HG03159 (cell line): ENCODE data around the gene HES1.
"Not testable (repeated sequence)": the region's sequence is repeated elsewhere in the genome, so short reads cannot be mapped to it uniquely, and the experiment has no call there.

Experiments used
- ATAC-seq: cut with Tn5 transposase; IDR thresholded peaks from one replicate; pipeline ENCODE4 v1.9.1; 2021; ENCODE audit warnings: mild to moderate bottlenecking, moderate library complexity; ENCODE audit not compliant: unreplicated experiment

Gene HES1, protein sequence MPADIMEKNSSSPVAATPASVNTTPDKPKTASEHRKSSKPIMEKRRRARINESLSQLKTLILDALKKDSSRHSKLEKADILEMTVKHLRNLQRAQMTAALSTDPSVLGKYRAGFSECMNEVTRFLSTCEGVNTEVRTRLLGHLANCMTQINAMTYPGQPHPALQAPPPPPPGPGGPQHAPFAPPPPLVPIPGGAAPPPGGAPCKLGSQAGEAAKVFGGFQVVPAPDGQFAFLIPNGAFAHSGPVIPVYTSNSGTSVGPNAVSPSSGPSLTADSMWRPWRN

DNA sequence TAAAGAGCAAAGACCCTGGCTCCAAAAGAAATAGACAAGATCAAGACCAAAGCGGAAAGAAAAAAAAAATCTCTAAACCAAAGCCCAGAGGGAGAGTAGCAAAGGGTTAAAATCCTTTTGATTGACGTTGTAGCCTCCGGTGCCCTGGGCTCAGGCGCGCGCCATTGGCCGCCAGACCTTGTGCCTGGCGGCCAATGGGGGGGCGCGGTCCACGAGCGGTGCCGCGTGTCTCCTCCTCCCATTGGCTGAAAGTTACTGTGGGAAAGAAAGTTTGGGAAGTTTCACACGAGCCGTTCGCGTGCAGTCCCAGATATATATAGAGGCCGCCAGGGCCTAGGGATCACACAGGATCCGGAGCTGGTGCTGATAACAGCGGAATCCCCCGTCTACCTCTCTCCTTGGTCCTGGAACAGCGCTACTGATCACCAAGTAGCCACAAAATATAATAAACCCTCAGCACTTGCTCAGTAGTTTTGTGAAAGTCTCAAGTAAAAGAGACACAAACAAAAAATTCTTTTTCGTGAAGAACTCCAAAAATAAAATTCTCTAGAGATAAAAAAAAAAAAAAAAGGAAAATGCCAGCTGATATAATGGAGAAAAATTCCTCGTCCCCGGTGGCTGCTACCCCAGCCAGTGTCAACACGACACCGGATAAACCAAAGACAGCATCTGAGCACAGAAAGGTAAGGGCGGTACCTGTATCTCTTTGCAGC lies at the start of gene HES1:
TSS of gene HES1 (plus strand) at position 343 of the 713 bp plus-strand sequence. CDS start at position 576, 233 bp downstream.
- peak; percentile 26 for ATAC-seq

DNA sequence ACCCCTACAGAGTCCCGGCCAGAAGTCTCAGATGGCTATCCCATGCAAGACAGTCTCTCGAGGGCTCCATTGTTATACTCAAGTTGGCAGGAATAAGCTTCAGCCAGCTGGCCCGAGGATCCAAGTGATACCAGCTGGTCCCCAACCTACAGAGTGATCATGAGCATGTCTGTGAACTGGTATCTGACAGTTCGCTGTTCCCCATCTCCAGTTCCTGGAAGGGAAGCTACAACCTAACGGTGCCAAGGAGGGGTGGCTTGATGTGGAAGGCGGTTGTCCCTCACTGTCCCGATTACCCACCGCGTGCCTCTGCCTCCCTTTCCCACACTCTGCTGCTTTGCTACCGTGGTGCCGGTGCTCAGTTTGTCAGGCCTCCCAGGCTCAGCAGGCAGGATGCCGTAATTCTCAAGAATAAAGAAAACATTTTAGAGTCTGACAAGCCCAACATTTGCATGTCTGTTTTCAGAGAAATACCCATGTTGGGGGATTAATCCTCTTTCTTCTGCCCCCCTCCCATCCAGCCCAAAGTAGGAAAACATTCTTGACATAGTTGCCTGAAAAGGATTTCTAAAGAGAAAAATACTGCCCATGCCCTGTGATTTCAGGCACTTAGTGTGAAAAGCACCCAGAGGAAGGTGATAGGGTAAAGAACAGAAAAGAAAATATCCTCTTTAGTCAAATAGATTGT lies 49.4 kb upstream of the HES1 start:
- ATAC-seq, result no peak

DNA sequence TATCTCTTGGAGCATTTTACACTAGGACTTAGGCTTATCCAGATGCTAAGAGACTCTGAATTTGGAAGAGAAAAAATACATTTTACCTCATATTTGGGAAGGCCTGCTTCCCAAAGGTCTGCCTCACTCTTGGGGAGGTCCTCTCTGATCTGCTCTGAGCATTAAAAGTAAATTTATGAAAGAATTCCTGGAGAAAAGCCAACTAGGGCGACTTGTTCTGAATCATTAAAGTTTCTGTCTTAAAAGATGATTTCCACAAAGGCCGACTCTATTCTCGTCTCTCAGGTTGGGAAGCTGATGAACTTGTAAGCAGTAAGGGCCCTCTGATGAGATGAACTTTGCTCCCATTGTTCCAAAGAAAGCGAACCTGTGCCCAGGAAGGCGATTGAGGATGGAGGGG lies 48.7 kb upstream of the HES1 start:
- ATAC-seq, result no peak

DNA sequence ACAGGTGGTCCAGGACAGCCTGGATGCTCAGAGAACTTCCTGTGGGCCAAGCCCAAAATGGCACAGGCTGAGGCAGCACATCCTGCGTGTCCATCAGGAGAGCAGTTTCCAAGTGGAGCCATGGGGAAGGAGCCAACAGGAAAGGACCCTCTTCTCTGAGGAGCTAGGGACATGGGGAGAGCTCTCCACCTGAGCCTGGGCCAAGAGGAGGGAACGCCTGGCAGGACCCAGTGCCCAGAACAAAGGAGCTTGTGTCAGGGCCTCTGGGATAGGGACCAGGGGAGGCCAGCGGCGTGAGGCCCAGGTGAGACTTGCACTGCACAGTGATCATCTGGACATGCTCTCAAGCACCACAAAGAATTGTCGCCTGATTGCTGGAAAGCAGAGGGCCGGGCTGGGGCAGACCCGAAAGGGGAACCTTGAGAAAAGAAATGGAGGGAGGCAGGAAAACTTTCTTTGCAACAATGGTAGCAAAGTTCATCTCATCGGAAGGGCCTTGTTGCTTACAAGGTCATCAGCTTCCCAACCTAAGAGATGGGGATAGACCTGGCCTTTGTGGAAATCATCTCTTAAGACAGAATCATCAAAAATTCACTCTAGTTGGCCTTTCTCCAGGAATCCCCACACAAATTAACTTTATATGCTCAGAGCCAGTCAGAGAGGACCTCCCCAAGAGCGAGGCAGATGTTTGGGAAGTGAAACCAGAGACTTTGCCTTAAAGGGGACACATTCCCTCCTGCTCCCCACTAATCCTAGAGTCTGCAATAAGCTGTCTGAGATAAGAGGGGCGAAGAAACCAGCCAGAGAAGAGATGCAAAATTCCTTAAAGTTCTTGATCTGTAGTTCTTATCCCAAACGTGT lies 47.7 kb upstream of the HES1 start:
- no peak for ATAC-seq

DNA sequence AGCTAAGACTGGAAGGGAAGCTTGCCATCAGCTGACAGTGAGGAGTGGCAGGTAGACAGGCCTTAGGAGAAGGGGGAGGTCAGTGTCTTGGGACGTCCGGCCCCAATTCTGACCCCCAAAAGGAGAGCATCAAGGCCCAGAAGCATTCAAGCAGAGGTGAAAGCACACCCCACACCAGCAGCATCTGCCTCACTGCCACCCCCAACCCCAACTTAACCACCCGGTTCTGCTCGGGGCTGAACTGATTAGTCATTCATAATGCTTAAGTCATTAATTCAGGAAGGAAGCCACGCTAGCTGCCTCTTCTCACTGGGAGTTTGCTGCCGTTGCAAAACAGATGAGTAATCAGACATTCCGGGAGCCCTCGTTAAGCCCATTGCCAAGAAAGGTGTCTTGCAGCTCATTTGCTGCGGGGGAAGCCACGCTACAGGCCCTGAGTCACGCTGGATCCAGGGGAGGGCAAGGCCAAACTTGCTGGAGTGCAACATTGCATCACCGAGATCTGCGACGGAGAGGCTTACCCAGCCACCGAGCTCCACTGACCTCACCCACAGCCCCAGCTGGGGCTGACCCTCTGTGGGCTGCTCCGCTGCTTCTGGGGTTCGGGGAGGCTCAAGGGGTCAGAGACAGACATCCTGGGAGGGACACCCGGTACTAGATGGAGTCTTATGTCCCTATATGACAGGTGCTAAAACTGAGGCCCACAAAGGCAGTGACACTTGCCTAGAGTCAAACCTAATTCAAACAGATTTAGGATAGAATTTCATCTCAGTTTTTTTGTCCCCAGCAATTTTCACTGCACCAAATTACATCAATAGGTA lies 46.4 kb upstream of the HES1 start:
- ATAC-seq, result peak; percentile 65

DNA sequence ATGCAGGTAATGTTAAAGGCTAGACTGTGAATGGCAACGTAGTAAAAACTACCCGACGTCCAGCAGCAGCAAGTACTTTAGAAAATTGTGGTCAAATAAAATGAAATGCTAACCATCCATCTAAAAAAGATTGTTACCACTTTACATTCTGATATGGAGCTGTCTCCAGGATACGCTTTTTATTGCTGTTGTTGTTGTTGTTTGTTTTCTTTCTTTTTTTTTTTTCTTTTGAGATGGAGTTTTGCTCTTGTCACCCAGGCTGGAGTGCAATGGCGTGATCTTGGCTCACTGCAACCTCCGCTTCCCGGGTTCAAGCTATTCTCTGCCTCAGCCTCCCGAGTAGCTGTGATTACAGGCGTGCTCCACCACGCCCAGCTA lies 45.8 kb upstream of the HES1 start:
- not testable (repeated sequence) for ATAC-seq

DNA sequence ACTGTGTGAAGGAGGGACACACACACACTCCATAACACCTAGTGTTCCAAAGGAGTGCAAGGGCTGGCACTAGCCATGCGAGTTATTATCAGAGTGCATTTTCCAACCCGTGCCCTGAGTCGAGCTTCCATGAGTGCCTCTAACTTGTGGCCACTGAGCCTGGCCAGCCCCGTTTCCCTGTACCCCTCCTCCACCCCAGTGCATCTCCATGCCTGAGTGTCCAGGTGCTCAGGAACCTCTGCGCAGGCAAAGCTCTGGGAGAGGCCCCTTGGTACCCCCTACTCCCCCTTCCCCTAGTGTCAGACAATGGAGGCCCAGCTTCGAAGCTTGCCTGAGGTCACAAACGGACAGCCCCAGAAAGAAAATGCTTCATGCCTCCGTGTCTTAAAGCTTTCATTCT lies 45.2 kb upstream of the HES1 start:
- ATAC-seq, result no peak

DNA sequence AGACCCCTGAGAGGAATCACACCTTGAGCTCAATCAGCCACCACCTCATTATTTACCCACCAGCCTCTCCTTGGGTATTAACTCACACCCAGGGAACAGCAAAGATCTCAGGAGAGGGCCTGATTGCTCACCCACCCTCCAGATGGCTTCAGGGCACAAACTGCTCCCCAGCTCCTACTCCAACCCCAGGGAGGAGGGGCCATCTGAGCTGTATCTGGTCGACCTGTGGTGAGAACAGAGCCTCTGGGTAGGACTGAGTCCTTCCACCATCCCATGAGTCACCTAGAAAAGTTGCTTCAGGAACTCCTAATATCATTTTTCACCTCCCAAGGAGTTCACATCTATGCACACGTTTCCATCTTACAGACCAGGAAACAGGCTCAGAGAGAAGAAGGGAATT lies 44.8 kb upstream of the HES1 start:
- ATAC-seq, result no peak

DNA sequence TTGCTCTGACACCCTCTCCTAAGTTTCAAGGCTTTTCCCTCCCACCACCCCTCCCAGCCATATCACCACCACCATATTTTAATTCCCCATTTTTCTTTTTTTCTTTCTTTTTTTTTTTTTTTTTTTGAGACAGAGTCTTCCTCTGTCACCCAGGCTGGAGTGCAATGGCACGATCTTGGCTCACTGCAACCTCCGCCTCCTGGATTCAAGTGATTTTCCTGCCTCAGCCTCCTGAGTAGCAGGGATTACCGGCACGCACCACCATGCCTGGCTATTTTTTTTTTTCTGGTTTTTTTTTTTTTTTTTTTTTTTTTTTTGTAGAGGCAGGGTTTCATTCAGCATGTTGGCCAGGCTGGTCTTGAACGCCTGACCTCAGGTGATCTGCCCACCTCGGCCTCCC lies 44.1 kb upstream of the HES1 start:
- not testable (repeated sequence) for ATAC-seq

DNA sequence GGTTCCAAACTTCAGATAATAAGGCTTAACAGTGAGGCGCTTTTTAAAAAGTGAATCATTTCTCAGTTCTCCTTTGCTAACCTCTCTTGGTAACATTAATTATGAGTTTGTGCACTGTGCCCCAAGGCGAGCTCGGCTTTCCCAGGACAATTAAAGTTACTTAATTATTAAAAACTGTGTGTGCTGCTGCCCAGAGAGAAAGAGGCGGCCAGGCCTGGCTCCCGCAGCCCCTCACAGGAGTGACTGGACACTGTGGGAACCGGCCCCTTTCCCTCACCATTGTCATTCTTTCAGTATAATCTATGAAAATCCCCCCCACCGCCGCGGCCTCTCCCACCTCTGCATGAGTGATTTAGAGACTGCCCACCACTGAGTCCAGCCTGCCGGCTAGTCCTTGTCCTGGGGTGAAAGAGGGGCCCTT lies 43.1 kb upstream of the HES1 start:
- no peak for ATAC-seq

DNA sequence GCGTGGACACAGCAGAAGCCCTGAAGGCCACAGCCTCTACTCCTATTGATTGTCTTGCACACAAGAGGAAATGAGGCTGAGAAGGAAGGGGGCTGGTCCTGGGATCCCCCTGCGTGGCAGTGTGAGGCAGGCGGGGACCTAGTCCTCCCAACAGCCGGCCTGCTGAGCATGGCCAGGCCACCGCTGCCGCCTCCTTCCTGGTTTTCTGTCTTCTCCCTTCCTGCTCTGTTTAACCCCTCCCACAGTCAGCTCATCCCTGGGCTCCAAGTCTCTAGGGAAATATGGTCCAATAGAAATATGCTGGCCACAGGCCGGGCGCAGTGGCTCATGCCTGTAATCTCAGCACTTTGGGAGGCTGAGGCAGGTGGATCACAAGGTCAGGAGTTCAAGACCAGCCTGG lies 42.1 kb upstream of the HES1 start:
- ATAC-seq, result no peak

DNA sequence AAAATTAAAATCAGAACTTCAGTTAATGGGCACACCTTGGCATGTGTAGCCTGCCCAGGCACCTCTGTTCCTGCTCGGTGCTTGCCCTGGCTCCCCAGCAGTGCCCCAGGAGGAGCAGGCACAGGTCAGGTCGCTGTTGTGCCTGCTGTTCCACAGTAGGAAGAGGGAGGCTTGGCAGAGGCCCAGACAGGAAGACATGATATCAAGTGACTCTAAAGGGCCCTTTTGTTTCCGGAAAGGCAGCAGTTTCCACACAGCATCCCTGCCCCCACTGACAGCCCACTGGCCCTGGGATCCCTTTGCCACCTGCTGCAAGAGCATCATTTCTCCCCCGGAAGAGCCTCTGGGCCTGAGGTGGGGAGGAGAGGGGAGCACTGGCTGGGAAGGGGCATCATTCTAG lies 40.5 kb upstream of the HES1 start:
- ATAC-seq, result no peak

DNA sequence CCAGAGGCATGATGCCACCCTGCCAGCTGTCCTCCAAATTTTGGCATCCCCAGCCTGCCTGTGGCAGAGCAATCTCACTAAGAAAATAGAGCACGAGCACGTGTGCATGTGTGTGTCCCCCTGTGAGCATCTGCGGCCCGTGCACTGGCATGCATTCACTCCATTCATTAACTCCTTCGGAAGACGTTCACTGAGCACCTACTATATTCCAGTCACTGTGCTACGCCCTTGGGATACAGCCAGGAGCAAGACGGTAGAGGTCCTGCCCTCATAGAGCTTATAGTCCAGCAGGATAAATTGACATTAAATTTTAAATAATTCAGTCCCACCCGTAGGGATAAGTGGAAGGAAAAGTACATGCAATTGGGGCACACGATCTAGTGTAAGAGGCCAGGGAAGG lies 40.0 kb upstream of the HES1 start:
- ATAC-seq, result no peak

DNA sequence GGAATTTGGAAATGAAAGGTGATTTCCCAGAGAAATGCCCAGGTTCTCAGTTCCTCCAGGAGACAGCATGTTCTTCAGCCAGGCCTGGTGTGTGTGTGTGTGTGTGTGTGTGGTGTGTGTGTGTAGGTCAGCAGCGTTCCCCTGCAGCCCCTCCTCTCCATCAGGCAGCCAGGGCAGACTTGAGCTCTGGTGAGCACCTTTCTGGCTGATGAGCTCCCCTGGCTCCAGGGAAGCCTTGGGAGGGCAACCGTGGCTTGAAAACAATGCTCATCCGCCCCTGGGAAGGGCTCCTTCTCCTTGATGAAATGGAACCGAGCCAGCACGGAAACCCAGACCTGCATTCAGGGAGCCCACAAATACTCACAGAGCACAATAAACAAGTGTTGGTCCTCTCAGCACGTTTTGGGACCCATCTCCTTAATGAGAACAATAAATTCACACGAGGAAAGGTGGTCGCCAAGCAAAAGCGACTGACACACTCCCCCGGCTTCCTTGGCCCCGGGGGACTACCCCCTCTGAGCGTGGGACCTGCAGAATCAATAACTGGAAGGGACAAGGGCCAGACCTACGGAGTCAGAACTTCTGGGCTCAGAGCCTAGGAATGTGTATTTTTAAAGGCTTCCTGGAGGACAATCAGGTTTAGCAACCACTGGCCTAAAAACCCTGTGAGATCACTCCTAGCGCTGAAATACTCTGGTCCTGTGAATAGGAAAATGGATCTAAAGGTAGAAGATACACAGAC lies 38.6 kb upstream of the HES1 start:
- ATAC-seq, result no peak

DNA sequence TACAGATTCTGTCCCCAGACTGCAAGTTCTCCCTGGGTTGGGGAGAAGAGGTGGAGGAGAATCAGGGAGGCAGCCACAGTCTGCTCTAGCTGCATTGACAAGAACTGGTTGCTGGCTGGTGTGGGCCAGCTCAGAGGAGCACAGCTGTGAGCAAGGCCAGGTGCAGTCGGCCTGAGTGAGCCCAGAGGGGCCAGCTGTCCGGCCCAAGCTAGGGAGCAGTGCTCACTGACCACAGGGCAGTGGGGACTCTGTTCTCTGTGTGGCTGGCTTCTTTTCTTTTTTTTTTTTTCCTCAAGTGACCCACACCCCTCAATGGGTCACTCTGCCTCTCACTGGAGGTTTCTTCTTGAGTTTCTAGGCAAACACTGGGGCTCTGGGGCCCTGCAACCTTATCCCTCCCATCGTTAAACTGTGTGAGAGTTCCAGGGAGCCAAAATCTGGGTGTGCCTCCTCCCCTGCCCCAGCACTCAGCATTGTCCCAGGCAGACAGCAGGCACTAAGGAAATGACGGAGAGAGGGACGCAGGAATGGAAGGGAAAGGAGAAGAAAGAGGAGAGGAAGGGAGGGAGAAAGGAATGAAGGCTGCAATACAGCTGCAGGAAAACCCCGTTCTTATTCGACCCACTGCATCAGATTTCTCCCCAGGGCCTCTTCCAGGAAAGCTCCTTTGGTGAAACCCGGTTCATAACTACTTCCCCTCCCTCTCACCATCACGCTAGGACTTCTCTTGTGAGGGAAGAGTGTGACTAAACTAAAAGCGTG lies 37.7 kb upstream of the HES1 start:
- no peak for ATAC-seq

DNA sequence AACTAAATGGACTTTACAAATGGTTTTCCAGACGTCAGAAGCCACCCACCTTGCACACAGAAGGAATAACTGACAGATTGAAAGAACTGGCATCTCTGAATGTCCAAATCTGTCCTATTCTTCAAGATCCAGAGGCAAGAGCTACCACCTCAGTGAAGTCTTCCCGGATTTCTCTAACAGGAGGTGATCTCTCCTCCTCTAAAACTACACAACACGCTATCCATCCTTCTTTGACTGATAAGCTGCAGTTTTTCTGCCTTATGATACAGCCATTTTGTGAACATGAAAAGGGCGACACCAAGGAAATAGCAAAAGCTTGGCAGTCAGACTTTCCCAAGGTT lies 37.1 kb upstream of the HES1 start:
- no peak for ATAC-seq

DNA sequence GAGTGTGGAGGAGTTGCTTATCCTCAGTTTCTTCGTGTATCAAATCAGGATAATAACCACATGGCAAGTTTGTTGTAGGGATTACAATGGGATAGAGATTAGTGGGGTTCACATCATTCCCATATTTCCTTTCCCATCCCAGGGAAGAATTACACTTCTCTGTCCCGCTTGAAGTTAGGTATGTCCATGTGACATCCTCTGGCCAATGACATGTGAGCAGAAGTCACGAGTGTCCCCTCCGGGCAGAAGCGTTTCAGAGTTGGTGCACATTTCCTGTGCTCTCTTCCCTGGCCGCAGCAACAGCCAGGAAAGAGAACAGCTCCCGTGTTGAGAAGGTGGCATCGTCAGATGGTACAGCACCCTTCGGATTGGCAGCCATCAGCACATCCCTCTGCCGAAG lies 36.7 kb upstream of the HES1 start:
- no peak for ATAC-seq

DNA sequence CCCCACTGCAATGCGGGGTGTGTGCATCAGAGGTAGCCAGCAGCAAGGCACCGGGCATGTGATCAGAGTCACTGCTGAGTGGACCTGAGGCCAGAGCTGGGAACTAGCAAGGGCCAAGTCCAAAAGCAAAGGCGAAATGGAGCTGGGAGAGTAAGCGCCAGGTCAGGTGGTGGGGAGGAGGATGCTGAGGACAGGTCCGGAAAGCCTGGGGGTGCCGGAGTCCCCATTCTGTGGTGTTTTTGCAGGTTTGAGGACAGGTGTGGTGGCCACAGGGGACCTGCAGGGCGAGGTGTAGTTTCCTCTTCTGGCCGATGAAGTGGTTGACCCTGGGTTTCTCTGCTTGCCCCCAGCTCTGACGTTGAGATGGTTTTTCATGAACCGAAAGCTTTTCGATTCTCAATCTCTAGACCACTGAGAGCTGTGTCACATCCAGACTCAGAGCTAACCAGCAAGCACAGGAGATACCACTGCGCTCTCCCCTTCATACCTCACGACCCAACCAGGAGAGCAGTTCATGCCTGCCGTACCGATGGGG lies 35.0 kb upstream of the HES1 start:
- peak; percentile 84 for ATAC-seq
